Nephron (organoid): Measurements from ENCODE around the gene ZBTB20.
A peak's percentile ranks its signal among the peaks of the same experiment; 100 is the strongest.

Source experiments
- H3K27ac Mint-ChIP-seq, 3 experiments: 2 replicates each; pipeline ENCODE4 v1.8.0; 2020; ENCODE audit warnings: mixed read lengths in 3 of 3, mild to moderate bottlenecking in 2 of 3, moderate library complexity in 1 of 3
- H3K27me3 Mint-ChIP-seq: 2 replicates; pipeline ENCODE4 v1.8.0; 2021; ENCODE audit warnings: low read depth, mild to moderate bottlenecking, moderate library complexity, mixed read lengths
- H3K36me3 Mint-ChIP-seq: 2 replicates; pipeline ENCODE4 v1.8.0; 2020; ENCODE audit warnings: low read depth, mixed read lengths
- H3K4me1 Mint-ChIP-seq: 2 replicates; pipeline ENCODE4 v1.8.0; 2020; ENCODE audit warnings: mixed read lengths
- H3K4me3 Mint-ChIP-seq, 3 experiments: 2 replicates each; pipeline ENCODE4 v1.8.0; 2020; ENCODE audit warnings: mild to moderate bottlenecking in 3 of 3, mixed read lengths in 3 of 3, moderate library complexity in 2 of 3
- H3K9me3 Mint-ChIP-seq: 2 replicates; pipeline ENCODE4 v1.8.0; 2020; ENCODE audit warnings: mixed read lengths
- CTCF ChIP-seq, 3 experiments: fragments of 200-600 bp; sonication (generic); IDR thresholded peaks; one replicate each; pipeline ENCODE4 v1.5.0; 2021; ENCODE audit warnings: antibody characterized with exemption in 3 of 3; ENCODE audit not compliant: unreplicated experiment in 3 of 3

The ZBTB20 gene

GRCh38 chr3:114879059-114880031 lies 267.7 kb downstream of the ZBTB20 start:
- H3K36me3 Mint-ChIP-seq: no peaks in the 10 kb centered on the region

GRCh38 chr3:114878114-114878839 lies 268.8 kb downstream of the ZBTB20 start:
- H3K4me3 Mint-ChIP-seq: no peak overlapping the region
- no peaks in the 10 kb centered on the region for H3K27me3 Mint-ChIP-seq
- no peak overlapping the region for H3K27ac Mint-ChIP-seq
- peaks cover 11% of the 10 kb centered on the region for H3K4me1 Mint-ChIP-seq
- no peaks in the 10 kb centered on the region for H3K36me3 Mint-ChIP-seq
- no peak for TF ChIP-seq CTCF (IDR thresholded peaks at IDR 0.05; ENCODE audit: unreplicated experiment in 3 of 3)
- no peaks in the 10 kb centered on the region for H3K9me3 Mint-ChIP-seq

More at GRCh38 chr3:114879059-114880031, 267.7 kb downstream of the ZBTB20 start:
- Mint-ChIP-seq H3K27me3 (no peaks in the 10 kb centered on the region), H3K4me3 (no peak overlapping the region), H3K9me3 (no peaks in the 10 kb centered on the region), H3K27ac (peak overlapping the region in 1 of 3 experiments; percentile 30), H3K4me1 (peaks cover 6% of the 10 kb centered on the region)
- TF ChIP-seq CTCF (IDR thresholded peaks at IDR 0.05; ENCODE audit: unreplicated experiment in 3 of 3): no peak

- no peak for TF ChIP-seq CTCF (IDR thresholded peaks at IDR 0.05; ENCODE audit: unreplicated experiment in 3 of 3)
- no peak overlapping the region for H3K27ac Mint-ChIP-seq
- no peak overlapping the region for H3K4me3 Mint-ChIP-seq
- H3K27me3 Mint-ChIP-seq: no peaks in the 10 kb centered on the region
- no peaks in the 10 kb centered on the region for H3K9me3 Mint-ChIP-seq
- no peaks in the 10 kb centered on the region for H3K36me3 Mint-ChIP-seq
- H3K4me1 Mint-ChIP-seq: peaks cover 11% of the 10 kb centered on the region
Observed at GRCh38 chr3:114877378-114878113, 269.5 kb downstream of the ZBTB20 start.

- H3K4me3 Mint-ChIP-seq: no peak overlapping the region
- H3K36me3 Mint-ChIP-seq: no peaks in the 10 kb centered on the region
- H3K4me1 Mint-ChIP-seq: peaks cover 18% of the 10 kb centered on the region
- no peaks in the 10 kb centered on the region for H3K9me3 Mint-ChIP-seq
- H3K27me3 Mint-ChIP-seq: no peaks in the 10 kb centered on the region
- TF ChIP-seq CTCF (IDR thresholded peaks at IDR 0.05; ENCODE audit: unreplicated experiment in 3 of 3): no peak
- H3K27ac Mint-ChIP-seq: peak overlapping the region in 2 of 3 experiments; percentile 9 to 14
Observed at GRCh38 chr3:114874522-114874971, 272.5 kb downstream of the ZBTB20 start.

GRCh38 chr3:114873591-114873990 lies 273.5 kb downstream of the ZBTB20 start:
- Mint-ChIP-seq H3K36me3 (no peaks in the 10 kb centered on the region), H3K4me3 (no peak overlapping the region), H3K4me1 (peaks cover 18% of the 10 kb centered on the region), H3K27me3 (no peaks in the 10 kb centered on the region), H3K27ac (peak overlapping the region in 1 of 3 experiments; percentile 14), H3K9me3 (no peaks in the 10 kb centered on the region)
- TF ChIP-seq CTCF (IDR thresholded peaks at IDR 0.05; ENCODE audit: unreplicated experiment in 3 of 3): no peak
